Lung (tissue), 12 donors: ENCODE measurements around the gene ZFP36L2. TPM values are rescaled to one million over a fixed set of nuclear protein-coding genes. Genes with fewer than 3 reads are reported as not detected.
A peak's percentile ranks its signal among the peaks of the same experiment; 100 is the strongest.

ENCODE experiments used
- ATAC-seq: fragments of 200-7000 bp; cut with Tn5 transposase; one replicate; pipeline ENCODE4 v1.9.1; 2020; ENCODE audit warnings: moderate number of reproducible peaks; ENCODE audit not compliant: insufficient read depth, low FRiP score
- DNase-seq, 3 donors: peaks; one replicate each; pipeline ENCODE4 v3.0.0-alpha.2; 2013 to 2017
- H3K27ac ChIP-seq, 2 donors: one replicate each; pipeline ENCODE4 v1.5.1; 2013; ENCODE audit warnings: mild to moderate bottlenecking in 2 of 2, moderate library complexity in 2 of 2, control low read depth in 1 of 2, inconsistent platforms in 1 of 2, low read depth in 1 of 2, low read length in 1 of 2
- H3K27me3 ChIP-seq, 3 donors: one replicate each; pipeline ENCODE4 v1.5.1; 2013; ENCODE audit warnings: low read length in 2 of 3; ENCODE audit not compliant: control insufficient read depth in 3 of 3, insufficient read depth in 3 of 3
- H3K36me3 ChIP-seq, 4 donors: one replicate each; pipeline ENCODE4 v1.5.1; 2013; ENCODE audit warnings: low read length in 4 of 4, mild to moderate bottlenecking in 1 of 4, moderate library complexity in 1 of 4; ENCODE audit not compliant: control insufficient read depth in 4 of 4, insufficient read depth in 4 of 4
- H3K4me1 ChIP-seq, 5 donors: one replicate each; pipeline ENCODE4 v1.5.1; 2013; ENCODE audit warnings: low read length in 5 of 5, mild to moderate bottlenecking in 2 of 5, moderate library complexity in 1 of 5; ENCODE audit not compliant: control insufficient read depth in 5 of 5, insufficient read depth in 5 of 5
- H3K4me3 ChIP-seq: one replicate; pipeline ENCODE4 v1.5.1; 2013; ENCODE audit warnings: mild to moderate bottlenecking, control low read depth, moderate library complexity
- H3K9ac ChIP-seq, 2 donors: one replicate each; pipeline ENCODE4 v1.5.1; 2013; ENCODE audit warnings: low read length in 2 of 2, control low read depth in 1 of 2; ENCODE audit not compliant: insufficient read depth in 1 of 2
- H3K9me3 ChIP-seq, 4 donors: one replicate each; pipeline ENCODE4 v1.5.1; 2013; ENCODE audit warnings: low read length in 3 of 4, mild to moderate bottlenecking in 1 of 4, moderate library complexity in 1 of 4; ENCODE audit not compliant: control insufficient read depth in 4 of 4, insufficient read depth in 3 of 4
- CTCF ChIP-seq: IDR thresholded peaks from 2 replicates; pipeline ENCODE4 v1.5.1; 2012; ENCODE audit warnings: mild to moderate bottlenecking; ENCODE audit errors: control extremely low read depth, extremely low read depth
- WGBS, 2 donors: extraction: QIAGEN DNeasy Blood & Tissue Kit; methylation state at CpG; one replicate each; pipeline ENCODE4 v1.1.7; 2013; 5-methylcytosine and 5-hydroxymethylcytosine counted together
- polyA plus RNA-seq, 2 donors: library from polyadenylated mRNA; stranded (reverse); fragments of 200-250 nt; gene quantifications; one replicate each; pipeline ENCODE4 v1.2.1, GENCODE V29; 2013
- total RNA-seq, 2 donors: library from RNA; depleted of rRNA in 1 of 2; stranded (reverse); fragments of >200 nt in 1 of 2; gene quantifications; one replicate each; pipeline ENCODE4 v1.2.1, GENCODE V29; 2014 to 2021
- donor health status: control.
- donor health status: control.
- donor health status: Bipolar disorder and iron deficiency.
- donor health status: healthy.
- donor health status: DM: yes; HTN: yes; CAD: no.

Gene ZFP36L2
- total and polyA plus RNA-seq, 4 donors: 38.3 to 110 (median 66.6) TPM

GRCh38 chr2:43269706-43270105 lies 43.3 kb upstream of the ZFP36L2 start:
- Histone ChIP-seq H3K27me3 (no peaks in the 10 kb centered on the region), H3K4me3 (no peak overlapping the region), H3K27ac (peak overlapping the region; percentile 80 to 93), H3K9ac (no peak overlapping the region), H3K36me3 (peaks cover 0 to 8% (median 2%) of the 10 kb centered on the region in 4 donors), H3K9me3 (no peaks in the 10 kb centered on the region), H3K4me1 (peaks cover 21 to 58% (median 39%) of the 10 kb centered on the region in 5 donors)
- TF ChIP-seq CTCF: no peak
- WGBS, 2 donors: 47 to 55% methylated on average over 3 of the region's 3 CpGs
- ATAC-seq (peak; percentile 38), DNase-seq (peak; percentile 63 to 87 (median 69))

GRCh38 chr2:43269074-43269572 lies 42.7 kb upstream of the ZFP36L2 start:
- peaks cover 0 to 10% (median 2%) of the 10 kb centered on the region in 4 donors for H3K36me3 ChIP-seq
- H3K9ac ChIP-seq: peak overlapping the region in 1 of 2 donors; percentile 64
- H3K27me3 ChIP-seq: no peaks in the 10 kb centered on the region
- WGBS, 2 donors: 67 to 76% methylated on average over 14 of the region's 14 CpGs
- ATAC-seq: peak; percentile 74
- DNase-seq: peak; percentile 60
- no peaks in the 10 kb centered on the region for H3K9me3 ChIP-seq
- H3K4me1 ChIP-seq: peaks cover 21 to 63% (median 42%) of the 10 kb centered on the region in 5 donors
- no peak overlapping the region for H3K4me3 ChIP-seq
- TF ChIP-seq CTCF: no peak
- peak overlapping the region; percentile 80 to 93 for H3K27ac ChIP-seq

- Histone ChIP-seq H3K36me3 (peaks cover 0 to 10% (median 2%) of the 10 kb centered on the region in 4 donors), H3K9ac (peak overlapping the region in 1 of 2 donors; percentile 51), H3K27me3 (no peaks in the 10 kb centered on the region), H3K27ac (peak overlapping the region; percentile 71 to 80), H3K4me1 (peaks cover 21 to 68% (median 42%) of the 10 kb centered on the region in 5 donors), H3K9me3 (no peaks in the 10 kb centered on the region), H3K4me3 (no peak overlapping the region)
- 77 to 82% methylated on average over 10 of the region's 10 CpGs for WGBS, 2 donors
- no peak for DNase-seq
- no peak for TF ChIP-seq CTCF
- no peak for ATAC-seq
Observed at GRCh38 chr2:43268066-43268953, 41.9 kb upstream of the ZFP36L2 start.
